IMR-90 (cell line): ENCODE data around the gene SUV39H1. TPM values are rescaled to one million over a fixed set of nuclear protein-coding genes. Genes with fewer than 3 reads are reported as not detected.

Experiments
- ATAC-seq: fragments of 200-7000 bp; cut with Tn5 transposase; 2 replicates; pipeline ENCODE4 v1.9.1; 2020; ENCODE audit warnings: low read depth, mild to moderate bottlenecking, moderate library complexity
- BruUV-seq: library from RNA; stranded (reverse); fragments of 400-500 nt; replicated peaks from 2 replicates; lab custom pipeline; 2021; lab: Mats Ljungman, UMichigan
- CTCF ChIA-PET: fragments of 300-600 bp; formaldehyde crosslinking; extraction: SDS; loops from one replicate; lab custom pipeline; 2021; ENCODE audit warnings: antibody characterized with exemption; lab: Yijun Ruan, JAX
- POLR2A ChIA-PET: fragments of 300-600 bp; sonication (Branson Sonifier 250); formaldehyde crosslinking; loops from one replicate; lab custom pipeline; 2022; ENCODE audit warnings: antibody characterized with exemption; ENCODE audit not compliant: unreplicated experiment; lab: Charles Lee
- DNase-seq: peaks from one replicate; pipeline ENCODE4 v3.0.0; 2013
- H2AFZ ChIP-seq: replicated peaks from 2 replicates; pipeline ENCODE3; 2013; ENCODE audit warnings: low read length, mild to moderate bottlenecking; ENCODE audit not compliant: poor library complexity
- H2AK5ac ChIP-seq: 2 replicates; pipeline ENCODE4 v1.6.1; 2013; ENCODE audit warnings: low read depth, low read length, inconsistent platforms
- H2AK9ac ChIP-seq: replicated peaks from 2 replicates; pipeline ENCODE3; 2013; ENCODE audit warnings: mild to moderate bottlenecking, low read depth, low read length, moderate library complexity; ENCODE audit not compliant: poor library complexity
- H2BK120ac ChIP-seq: 2 replicates; pipeline ENCODE4 v1.6.1; 2013; ENCODE audit warnings: low read depth, low read length, inconsistent platforms
- H2BK15ac ChIP-seq: 3 replicates; pipeline ENCODE4 v1.6.1; 2013; ENCODE audit warnings: low read depth, low read length, inconsistent platforms
- H2BK20ac ChIP-seq: 2 replicates; pipeline ENCODE4 v1.6.1; 2013; ENCODE audit warnings: low read depth, mild to moderate bottlenecking, inconsistent platforms, low read length, moderate library complexity
- H2BK5ac ChIP-seq: 2 replicates; pipeline ENCODE4 v1.6.1; 2013; ENCODE audit warnings: mild to moderate bottlenecking, low read depth, low read length, inconsistent platforms; ENCODE audit not compliant: poor library complexity, severe bottlenecking
- H3K14ac ChIP-seq: replicated peaks from 2 replicates; pipeline ENCODE4 v1.6.1; 2013; ENCODE audit warnings: low read depth, low read length, inconsistent platforms
- H3K18ac ChIP-seq: 2 replicates; pipeline ENCODE4 v1.6.1; 2013; ENCODE audit warnings: low read depth, low read length, control low read depth
- H3K23ac ChIP-seq: 2 replicates; pipeline ENCODE4 v1.6.1; 2013; ENCODE audit warnings: low read depth, low read length, inconsistent platforms
- H3K27ac ChIP-seq: 2 replicates; pipeline ENCODE4 v1.5.1; 2013; ENCODE audit warnings: mild to moderate bottlenecking, control low read depth, low read length; ENCODE audit not compliant: insufficient read depth
- H3K27me3 ChIP-seq: 2 replicates; pipeline ENCODE4 v1.6.1; 2013; ENCODE audit warnings: low read length; ENCODE audit not compliant: control insufficient read depth, insufficient read depth
- H3K36me3 ChIP-seq: 2 replicates; pipeline ENCODE4 v1.6.1; 2013; ENCODE audit warnings: low read length, mixed read lengths; ENCODE audit not compliant: control insufficient read depth, insufficient read depth
- H3K4ac ChIP-seq: 2 replicates; pipeline ENCODE4 v1.6.1; 2013; ENCODE audit warnings: low read depth, low read length, inconsistent platforms
- H3K4me1 ChIP-seq: 2 replicates; pipeline ENCODE4 v1.6.1; 2013; ENCODE audit warnings: low read length, mixed read lengths; ENCODE audit not compliant: control insufficient read depth, insufficient read depth
- H3K4me2 ChIP-seq: 2 replicates; pipeline ENCODE4 v1.6.1; 2013; ENCODE audit warnings: low read depth, mild to moderate bottlenecking, control low read depth, low read length, moderate library complexity
- H3K4me3 ChIP-seq: 2 replicates; pipeline ENCODE4 v1.5.1; 2013; ENCODE audit warnings: low read depth, mild to moderate bottlenecking, control low read depth, low read length, moderate library complexity; ENCODE audit not compliant: insufficient read depth
- H3K56ac ChIP-seq: 2 replicates; pipeline ENCODE4 v1.6.1; 2013; ENCODE audit warnings: low read length, inconsistent platforms; ENCODE audit not compliant: insufficient read depth; ENCODE audit errors: extremely low read depth
- H3K79me1 ChIP-seq, 2 experiments: 2 replicates each; pipeline ENCODE4 v1.6.1; 2013; ENCODE audit warnings: low read length in 2 of 2, inconsistent platforms in 1 of 2, low read depth in 1 of 2
- H3K9ac ChIP-seq: 2 replicates; pipeline ENCODE4 v1.6.1; 2013; ENCODE audit warnings: low read depth, low read length, control low read depth
- H3K9me1 ChIP-seq: 2 replicates; pipeline ENCODE4 v1.6.1; 2013; ENCODE audit warnings: low read length, inconsistent platforms; ENCODE audit not compliant: insufficient read depth
- H3K9me3 ChIP-seq: 2 replicates; pipeline ENCODE4 v1.6.1; 2013; ENCODE audit warnings: low read length; ENCODE audit not compliant: control insufficient read depth, insufficient read depth
- H4K20me1 ChIP-seq: 2 replicates; pipeline ENCODE4 v1.6.1; 2013; ENCODE audit warnings: low read length, inconsistent platforms; ENCODE audit not compliant: insufficient read depth
- H4K5ac ChIP-seq: 2 replicates; pipeline ENCODE4 v1.6.1; 2013; ENCODE audit warnings: mild to moderate bottlenecking, low read depth, low read length, control low read depth
- H4K8ac ChIP-seq, 2 experiments: 2 replicates each; pipeline ENCODE4 v1.6.1; 2013; ENCODE audit warnings: low read depth in 2 of 2, low read length in 2 of 2, control low read depth in 1 of 2, inconsistent platforms in 1 of 2
- H4K91ac ChIP-seq: 2 replicates; pipeline ENCODE4 v1.6.1; 2013; ENCODE audit warnings: low read depth, low read length, inconsistent platforms; ENCODE audit not compliant: insufficient read depth
- BHLHE40 ChIP-seq: fragments of 150-350 bp; IDR thresholded peaks from 2 replicates; pipeline ENCODE4 v1.6.1; 2016; ENCODE audit warnings: mild to moderate bottlenecking, low read depth, low read length
- CEBPB ChIP-seq: IDR thresholded peaks from 2 replicates; pipeline ENCODE4 v1.6.1; 2012; ENCODE audit warnings: low read depth, low read length, improper control_type of control experiment
- CHD1 ChIP-seq: IDR thresholded peaks from 2 replicates; pipeline ENCODE4 v1.6.1; 2012; ENCODE audit warnings: low read depth, low read length, improper control_type of control experiment
- MAFK ChIP-seq: IDR thresholded peaks from 2 replicates; pipeline ENCODE4 v1.6.1; 2012; ENCODE audit warnings: low read depth, low read length, improper control_type of control experiment
- MAZ ChIP-seq: IDR thresholded peaks from 2 replicates; pipeline ENCODE4 v1.6.1; 2012; ENCODE audit warnings: low read depth, mild to moderate bottlenecking, low read length, improper control_type of control experiment, moderate library complexity, borderline replicate concordance
- NFE2L2 ChIP-seq: fragments of 150-350 bp; IDR thresholded peaks from 2 replicates; pipeline ENCODE4 v1.6.1; 2016; ENCODE audit warnings: low read depth, mild to moderate bottlenecking, low read length
- POLR2A ChIP-seq: IDR thresholded peaks from 2 replicates; pipeline ENCODE4 v1.6.1; 2012; ENCODE audit warnings: mild to moderate bottlenecking, low read depth, low read length
- WGBS, 2 experiments: methylation state at CpG; one replicate each; pipeline versions ENCODE4 v1.1.5 to v1.1.7; 2013; ENCODE audit warnings: missing lambda C conversion rate in 2 of 2; ENCODE audit not compliant: insufficient read length in 1 of 2; ENCODE audit errors: extremely low coverage in 2 of 2; 5-methylcytosine and 5-hydroxymethylcytosine counted together
- dilution Hi-C: fragments of 300-500 bp; cut with HindIII; formaldehyde crosslinking; loops from one replicate; pipeline ENCODE4 v1.14.3; 2018; ENCODE audit warnings: low sequenced_read_pairs; ENCODE audit not compliant: unreplicated experiment
- in situ Hi-C: fragments of 300-500 bp; cut with MboI; formaldehyde crosslinking; loops from 3 replicates; pipeline ENCODE4 v1.14.3; 2019; ENCODE audit warnings: low sequenced_read_pairs, inconsistent platforms, mixed read lengths
- intact Hi-C: fragments of 100-400 bp; cut with micrococcal nuclease; formaldehyde crosslinking; loops from 2 replicates; pipeline ENCODE4 v1.10.0; 2022
- polyA plus RNA-seq, 3 experiments: library from polyadenylated mRNA; depleted of rRNA; stranded (reverse); fragments of >200 nt; gene quantifications; 2 replicates each; pipeline ENCODE4 v1.2.3, GENCODE V29; 2012; ENCODE audit warnings: low replicate concordance in 1 of 3
- total RNA-seq: library from RNA; depleted of rRNA; stranded (reverse); fragments of >200 nt; gene quantifications from 2 replicates; pipeline ENCODE4 v1.2.3, GENCODE V29; 2012
- TF ChIP-seq, protein P1 (sequence below): fragments of 150-350 bp; IDR thresholded peaks from 2 replicates; pipeline ENCODE4 v1.6.1; 2016; ENCODE audit warnings: low read depth, mild to moderate bottlenecking, low read length, moderate library complexity, borderline replicate concordance
- TF ChIP-seq, protein P2 (sequence below): fragments of 150-350 bp; IDR thresholded peaks from 2 replicates; pipeline ENCODE4 v1.6.1; 2017; ENCODE audit warnings: mild to moderate bottlenecking, antibody characterized with exemption, low read length, low read depth
- TF ChIP-seq, protein P3 (sequence below): conservative IDR thresholded peaks from 2 replicates; pipeline ENCODE4 v1.5.1; 2012; ENCODE audit warnings: mild to moderate bottlenecking, low read depth, low read length, improper control_type of control experiment

Gene SUV39H1
- total and polyA plus RNA-seq, 2 of the 4 experiments (the other 2 are of a cell fraction) = 6.6 to 8.6 TPM

DNA sequence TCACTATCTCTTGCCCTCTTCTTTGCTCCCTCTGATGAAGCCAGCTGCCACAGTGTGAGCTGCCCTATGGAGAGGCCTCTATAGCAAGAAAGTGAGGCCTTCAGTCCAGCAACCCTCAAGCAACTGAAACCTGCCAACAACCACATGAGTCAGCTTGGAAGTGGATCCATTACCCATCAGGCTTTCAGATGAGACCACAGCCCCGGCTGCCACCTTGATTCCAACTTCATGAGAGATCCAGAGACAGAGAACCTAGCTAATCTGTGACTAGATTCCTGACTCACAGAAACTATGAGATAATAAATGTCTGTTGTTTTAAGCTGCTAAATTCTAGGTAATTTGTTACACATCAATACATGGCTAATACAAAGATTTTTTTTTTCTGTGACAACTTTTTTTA lies 33.3 kb upstream of the SUV39H1 start:
- WGBS, 2 experiments = no CpG with 5 or more reads among the region's 1 CpG
- H4K8ac ChIP-seq = no peak overlapping the region
- H3K4me1 ChIP-seq = no peaks in the 10 kb centered on the region
- no peak overlapping the region for H3K4me3 ChIP-seq
- DNase-seq = no peak
- intact Hi-C loops = no loop called here
- no peak overlapping the region for H3K4ac ChIP-seq
- ChIA-PET POLR2A (no interaction called here), CTCF (interaction anchor here (0.6 kb wide), 1 partner anchor 115 kb away, joined by 7 read pairs; no protein-coding TSS in a partner anchor)
- H3K14ac ChIP-seq = no peak overlapping the region
- no peaks in the 10 kb centered on the region for H3K9me1 ChIP-seq
- H2AFZ ChIP-seq = no peak overlapping the region
- H3K9ac ChIP-seq = no peak overlapping the region
- H2BK120ac ChIP-seq = no peak overlapping the region
- H4K5ac ChIP-seq = no peak overlapping the region
- H2AK9ac ChIP-seq = no peak overlapping the region
- ATAC-seq = no peak
- dilution Hi-C loops = no loop called here
- no peak for TF ChIP-seq CEBPB
- TF ChIP-seq MAFK = no peak
- TF ChIP-seq NFE2L2 = no peak
- TF ChIP-seq, protein P1, sequence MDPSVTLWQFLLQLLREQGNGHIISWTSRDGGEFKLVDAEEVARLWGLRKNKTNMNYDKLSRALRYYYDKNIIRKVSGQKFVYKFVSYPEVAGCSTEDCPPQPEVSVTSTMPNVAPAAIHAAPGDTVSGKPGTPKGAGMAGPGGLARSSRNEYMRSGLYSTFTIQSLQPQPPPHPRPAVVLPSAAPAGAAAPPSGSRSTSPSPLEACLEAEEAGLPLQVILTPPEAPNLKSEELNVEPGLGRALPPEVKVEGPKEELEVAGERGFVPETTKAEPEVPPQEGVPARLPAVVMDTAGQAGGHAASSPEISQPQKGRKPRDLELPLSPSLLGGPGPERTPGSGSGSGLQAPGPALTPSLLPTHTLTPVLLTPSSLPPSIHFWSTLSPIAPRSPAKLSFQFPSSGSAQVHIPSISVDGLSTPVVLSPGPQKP = no peak
- TF ChIP-seq BHLHE40 = no peak
- TF ChIP-seq, protein P2, sequence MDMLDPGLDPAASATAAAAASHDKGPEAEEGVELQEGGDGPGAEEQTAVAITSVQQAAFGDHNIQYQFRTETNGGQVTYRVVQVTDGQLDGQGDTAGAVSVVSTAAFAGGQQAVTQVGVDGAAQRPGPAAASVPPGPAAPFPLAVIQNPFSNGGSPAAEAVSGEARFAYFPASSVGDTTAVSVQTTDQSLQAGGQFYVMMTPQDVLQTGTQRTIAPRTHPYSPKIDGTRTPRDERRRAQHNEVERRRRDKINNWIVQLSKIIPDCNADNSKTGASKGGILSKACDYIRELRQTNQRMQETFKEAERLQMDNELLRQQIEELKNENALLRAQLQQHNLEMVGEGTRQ = no peak
- TF ChIP-seq CHD1 = no peak
- TF ChIP-seq, protein P3, sequence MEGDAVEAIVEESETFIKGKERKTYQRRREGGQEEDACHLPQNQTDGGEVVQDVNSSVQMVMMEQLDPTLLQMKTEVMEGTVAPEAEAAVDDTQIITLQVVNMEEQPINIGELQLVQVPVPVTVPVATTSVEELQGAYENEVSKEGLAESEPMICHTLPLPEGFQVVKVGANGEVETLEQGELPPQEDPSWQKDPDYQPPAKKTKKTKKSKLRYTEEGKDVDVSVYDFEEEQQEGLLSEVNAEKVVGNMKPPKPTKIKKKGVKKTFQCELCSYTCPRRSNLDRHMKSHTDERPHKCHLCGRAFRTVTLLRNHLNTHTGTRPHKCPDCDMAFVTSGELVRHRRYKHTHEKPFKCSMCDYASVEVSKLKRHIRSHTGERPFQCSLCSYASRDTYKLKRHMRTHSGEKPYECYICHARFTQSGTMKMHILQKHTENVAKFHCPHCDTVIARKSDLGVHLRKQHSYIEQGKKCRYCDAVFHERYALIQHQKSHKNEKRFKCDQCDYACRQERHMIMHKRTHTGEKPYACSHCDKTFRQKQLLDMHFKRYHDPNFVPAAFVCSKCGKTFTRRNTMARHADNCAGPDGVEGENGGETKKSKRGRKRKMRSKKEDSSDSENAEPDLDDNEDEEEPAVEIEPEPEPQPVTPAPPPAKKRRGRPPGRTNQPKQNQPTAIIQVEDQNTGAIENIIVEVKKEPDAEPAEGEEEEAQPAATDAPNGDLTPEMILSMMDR = no peak
- TF ChIP-seq POLR2A = no peak
- no peak for TF ChIP-seq MAZ
- H3K18ac ChIP-seq = no peak overlapping the region
- H3K36me3 ChIP-seq = no peaks in the 10 kb centered on the region
- H3K4me2 ChIP-seq = no peak overlapping the region
- H3K9me3 ChIP-seq = 0 out of 2 replicates have a peak, but pooled peaks cover 3% of the 10 kb centered on the region
- H3K23ac ChIP-seq = no peak overlapping the region
- no peak overlapping the region for H4K91ac ChIP-seq
- no peak overlapping the region for H2BK5ac ChIP-seq
- no peak overlapping the region for H2BK15ac ChIP-seq
- no peaks in the 10 kb centered on the region; the same call in 1 of the 2 replicates for H3K27me3 ChIP-seq
- no peak overlapping the region for H3K56ac ChIP-seq
- no peak overlapping the region for H2AK5ac ChIP-seq
- no TSS peak for BruUV-seq
- H3K27ac ChIP-seq = no peak overlapping the region
- H2BK20ac ChIP-seq = no peak overlapping the region
- H3K79me1 ChIP-seq = no peaks in the 10 kb centered on the region
- in situ Hi-C loops = no loop called here
- no peaks in the 10 kb centered on the region for H4K20me1 ChIP-seq
